DOHH2 (cell line): ENCODE data around the gene SLC12A2.

Source experiments
- EZH2phosphoT487 ChIP-seq: fragments of 200-600 bp; sonication (generic); IDR thresholded peaks from 2 replicates; pipeline ENCODE4 v1.6.1; 2017; ENCODE audit warnings: borderline replicate concordance, mild to moderate bottlenecking, antibody characterized with exemption, low read length, moderate library complexity, mixed read lengths
- TF ChIP-seq, protein P1 (sequence below): fragments of 200-600 bp; sonication (generic); IDR thresholded peaks from one replicate; pipeline ENCODE4 v1.5.1; 2014; ENCODE audit warnings: antibody characterized with exemption, mild to moderate bottlenecking, low read depth, low read length; ENCODE audit not compliant: poor library complexity, severe bottlenecking

DNA sequence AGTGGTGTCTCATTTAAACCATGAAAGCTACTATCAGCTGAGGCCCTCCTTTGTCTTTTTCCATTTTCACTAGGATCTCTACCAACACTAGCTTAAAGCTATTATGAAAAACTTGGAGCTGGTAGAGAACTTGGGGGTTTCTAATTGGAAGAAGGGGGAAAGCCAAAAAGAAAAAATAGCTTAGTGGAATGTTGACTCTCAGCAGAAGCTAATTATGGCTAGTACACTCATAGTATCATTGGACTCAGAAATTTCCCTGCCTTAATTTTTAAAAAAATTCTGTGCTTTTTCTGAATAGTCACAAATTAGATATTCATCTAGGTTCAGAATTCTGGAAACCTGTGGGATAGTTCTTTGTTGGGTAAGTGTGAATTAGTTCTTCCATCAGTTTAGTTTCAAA, 8.0 kb downstream of the SLC12A2 start:
- TF ChIP-seq, protein P1, sequence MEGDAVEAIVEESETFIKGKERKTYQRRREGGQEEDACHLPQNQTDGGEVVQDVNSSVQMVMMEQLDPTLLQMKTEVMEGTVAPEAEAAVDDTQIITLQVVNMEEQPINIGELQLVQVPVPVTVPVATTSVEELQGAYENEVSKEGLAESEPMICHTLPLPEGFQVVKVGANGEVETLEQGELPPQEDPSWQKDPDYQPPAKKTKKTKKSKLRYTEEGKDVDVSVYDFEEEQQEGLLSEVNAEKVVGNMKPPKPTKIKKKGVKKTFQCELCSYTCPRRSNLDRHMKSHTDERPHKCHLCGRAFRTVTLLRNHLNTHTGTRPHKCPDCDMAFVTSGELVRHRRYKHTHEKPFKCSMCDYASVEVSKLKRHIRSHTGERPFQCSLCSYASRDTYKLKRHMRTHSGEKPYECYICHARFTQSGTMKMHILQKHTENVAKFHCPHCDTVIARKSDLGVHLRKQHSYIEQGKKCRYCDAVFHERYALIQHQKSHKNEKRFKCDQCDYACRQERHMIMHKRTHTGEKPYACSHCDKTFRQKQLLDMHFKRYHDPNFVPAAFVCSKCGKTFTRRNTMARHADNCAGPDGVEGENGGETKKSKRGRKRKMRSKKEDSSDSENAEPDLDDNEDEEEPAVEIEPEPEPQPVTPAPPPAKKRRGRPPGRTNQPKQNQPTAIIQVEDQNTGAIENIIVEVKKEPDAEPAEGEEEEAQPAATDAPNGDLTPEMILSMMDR = no peak
- TF ChIP-seq EZH2phosphoT487 = no peak
